ENCODE measurements around the gene LSAMP.

LSAMP gene

GRCh38 chr3:116155841-116156240, 289.4 kb downstream of the LSAMP start:
- no peak for TF ChIP-seq CTCF (IDR thresholded peaks at IDR 0.05)

- no peak for TF ChIP-seq CTCF (IDR thresholded peaks at IDR 0.05)
Observed at GRCh38 chr3:116154389-116154788, 290.9 kb downstream of the LSAMP start.

- no peak for TF ChIP-seq CTCF (IDR thresholded peaks at IDR 0.05)
Observed at GRCh38 chr3:116153174-116153573, 292.1 kb downstream of the LSAMP start.

GRCh38 chr3:116150655-116151167, 294.6 kb downstream of the LSAMP start:
- no peak for TF ChIP-seq CTCF (IDR thresholded peaks at IDR 0.05)

- TF ChIP-seq CTCF (IDR thresholded peaks at IDR 0.05), result no peak
Observed at GRCh38 chr3:116148881-116149851, 296.1 kb downstream of the LSAMP start.

GRCh38 chr3:116145613-116146012, 299.7 kb downstream of the LSAMP start:
- TF ChIP-seq CTCF (IDR thresholded peaks at IDR 0.05), result no peak

GRCh38 chr3:116141724-116142123, 303.6 kb downstream of the LSAMP start:
- TF ChIP-seq CTCF (IDR thresholded peaks at IDR 0.05), result no peak

All from LNCAP (cell line).